HepG2 (cell line): ENCODE results near the gene ELK1. TPM values are rescaled to one million over a fixed set of nuclear protein-coding genes. Genes with fewer than 3 reads are reported as not detected.

Experiments used
- ATAC-seq: fragments of 200-7000 bp; cut with Tn5 transposase; 3 replicates; pipeline ENCODE4 v1.9.1; 2020; ENCODE audit warnings: mild to moderate bottlenecking, moderate library complexity
- BruUV-seq: library from RNA; stranded (reverse); fragments of 400-500 nt; replicated peaks from 2 replicates; lab custom pipeline; 2021; lab: Mats Ljungman, UMichigan
- CTCF ChIA-PET: fragments of 300-600 bp; formaldehyde crosslinking; extraction: SDS; loops from one replicate; lab custom pipeline; 2021; ENCODE audit warnings: low total read pairs, inconsistent platforms, low intra/inter-chr PET ratio; lab: Yijun Ruan, JAX
- POLR2A ChIA-PET: fragments of 350-600 bp; sonication (Branson Sonifier 250); formaldehyde crosslinking; loops from one replicate; lab custom pipeline; 2020; ENCODE audit warnings: antibody characterized with exemption, inconsistent platforms; lab: Yijun Ruan, JAX
- DNase-seq: peaks from one replicate; pipeline ENCODE4 v3.0.0-alpha.2; 2015; ENCODE audit warnings: low spot score
- FAIRE-seq: peaks from 3 replicates; lab custom pipeline; 2011; peaks lifted over from hg19 to GRCh38; lab: Jason Lieb, UNC
- H2AFZ ChIP-seq: one replicate; pipeline ENCODE4 v1.6.1; 2011; ENCODE audit warnings: low read length, inconsistent platforms
- H3K27ac ChIP-seq: fragments of 300-600 bp; 3 replicates; pipeline ENCODE4 v1.8.0; 2011; ENCODE audit warnings: mixed run types, mild to moderate bottlenecking, mixed read lengths, low read length, inconsistent platforms; ENCODE audit not compliant: insufficient read depth; ENCODE audit errors: extremely low read length
- H3K27me3 ChIP-seq, 2 experiments: fragments of 200-600 bp in 1 of 2; 2 replicates in 1 of 2; 3 replicates in 1 of 2; pipeline versions ENCODE4 v1.6.0 to v1.8.0; 2011; ENCODE audit warnings: low read length in 2 of 2, mild to moderate bottlenecking in 2 of 2, moderate library complexity in 2 of 2, inconsistent platforms in 1 of 2; ENCODE audit not compliant: insufficient read depth in 2 of 2, control insufficient read depth in 1 of 2
- H3K36me3 ChIP-seq, 2 experiments: fragments of 200-600 bp in 1 of 2; replicated peaks in 1 of 2; 2 replicates in 1 of 2; 3 replicates in 1 of 2; pipeline versions ENCODE4 v1.5.1 to v1.8.0; 2011; ENCODE audit warnings: low read length in 2 of 2, inconsistent platforms in 1 of 2; ENCODE audit not compliant: insufficient read depth in 2 of 2, control insufficient read depth in 1 of 2
- H3K4me1 ChIP-seq: 2 replicates; pipeline ENCODE4 v1.5.1; 2012; ENCODE audit warnings: low read length, inconsistent platforms; ENCODE audit not compliant: insufficient read depth
- H3K4me2 ChIP-seq: 2 replicates; pipeline ENCODE4 v1.6.0; 2011; ENCODE audit warnings: low read depth, low read length, inconsistent platforms
- H3K4me3 ChIP-seq, 3 experiments: fragments of 200-600 bp in 1 of 3; sonication (generic), shearing (Covaris generic) in 1 of 3; replicated peaks in 1 of 3; 2 replicates each; pipeline ENCODE4 v1.5.1; 2011 to 2016; ENCODE audit warnings: low read length in 3 of 3, inconsistent platforms in 2 of 3, low read depth in 2 of 3, mild to moderate bottlenecking in 2 of 3, control low read depth in 1 of 3, mixed read lengths in 1 of 3; ENCODE audit not compliant: insufficient read depth in 1 of 3
- H3K79me2 ChIP-seq: one replicate; pipeline ENCODE4 v1.6.1; 2011; ENCODE audit warnings: low read length, inconsistent platforms; ENCODE audit not compliant: insufficient read depth
- H3K9ac ChIP-seq: 2 replicates; pipeline ENCODE4 v1.6.0; 2011; ENCODE audit warnings: mild to moderate bottlenecking, low read depth, low read length, inconsistent platforms; ENCODE audit not compliant: insufficient read depth
- H3K9me3 ChIP-seq: 2 replicates; pipeline ENCODE4 v1.5.1; 2012; ENCODE audit warnings: mild to moderate bottlenecking, low read length
- H4K20me1 ChIP-seq: 2 replicates; pipeline ENCODE4 v1.6.0; 2011; ENCODE audit warnings: inconsistent platforms, mild to moderate bottlenecking, low read length, moderate library complexity; ENCODE audit not compliant: insufficient read depth
- ARHGAP35 ChIP-seq: sonication (generic); formaldehyde crosslinking; IDR thresholded peaks from 2 replicates; pipeline ENCODE4 v1.9.0; 2022; ENCODE audit warnings: mild to moderate bottlenecking, inconsistent platforms, moderate library complexity, missing genetic modification reagents, borderline replicate concordance
- ATAD3A ChIP-seq: sonication (generic); formaldehyde crosslinking; IDR thresholded peaks from 2 replicates; pipeline ENCODE4 v1.4.0; 2020; ENCODE audit warnings: missing genetic modification reagents
- ATF5 ChIP-seq: sonication (generic); formaldehyde crosslinking; IDR thresholded peaks from 2 replicates; pipeline ENCODE4 v1.4.0; 2020; ENCODE audit warnings: mild to moderate bottlenecking, low read depth, missing genetic modification reagents
- GMEB2 ChIP-seq: IDR thresholded peaks from 2 replicates; pipeline ENCODE4 v1.6.1; 2016; ENCODE audit warnings: missing biosample characterization, missing genetic modification reagents, low read depth
- GPN1 ChIP-seq: sonication (generic); formaldehyde crosslinking; IDR thresholded peaks from 2 replicates; pipeline ENCODE4 v1.5.1; 2020; ENCODE audit warnings: missing genetic modification reagents, borderline replicate concordance
- GZF1 ChIP-seq: sonication (generic); formaldehyde crosslinking; IDR thresholded peaks from 2 replicates; pipeline ENCODE4 v1.5.1; 2020; ENCODE audit warnings: mild to moderate bottlenecking, missing genetic modification reagents
- HCFC1 ChIP-seq: fragments of 150-350 bp; IDR thresholded peaks from 2 replicates; pipeline ENCODE4 v1.6.1; 2014; ENCODE audit warnings: low read depth, low read length
- KDM4B ChIP-seq: sonication (generic); formaldehyde crosslinking; IDR thresholded peaks from 2 replicates; pipeline ENCODE4 v1.4.0; 2020; ENCODE audit warnings: missing genetic modification reagents
- NFE2 ChIP-seq: sonication (generic); formaldehyde crosslinking; IDR thresholded peaks from 2 replicates; pipeline ENCODE4 v1.4.0; 2020; ENCODE audit warnings: missing genetic modification reagents
- NFRKB ChIP-seq: fragments of 450-650 bp; IDR thresholded peaks from 2 replicates; pipeline ENCODE4 v1.6.1; 2017
- ZFP1 ChIP-seq: IDR thresholded peaks from 2 replicates; pipeline ENCODE4 v1.6.1; 2016
- ZKSCAN1 ChIP-seq: fragments of 150-350 bp; IDR thresholded peaks from 2 replicates; pipeline ENCODE4 v1.6.1; 2014; ENCODE audit warnings: low read length
- ZNF17 ChIP-seq: sonication (generic); formaldehyde crosslinking; IDR thresholded peaks from 2 replicates; pipeline ENCODE4 v1.5.0; 2020; ENCODE audit warnings: mild to moderate bottlenecking, missing genetic modification reagents
- ZNF234 ChIP-seq: sonication (generic); formaldehyde crosslinking; conservative IDR thresholded peaks from 2 replicates; pipeline ENCODE4 v1.5.1; 2020; ENCODE audit warnings: mild to moderate bottlenecking, missing genetic modification reagents
- ZSCAN12 ChIP-seq: sonication (generic); formaldehyde crosslinking; IDR thresholded peaks from 2 replicates; pipeline ENCODE4 v1.9.0; 2021; ENCODE audit warnings: mild to moderate bottlenecking, missing genetic modification reagents
- WGBS: methylation state at CpG from one replicate; pipeline ENCODE4 v1.1.6; 2017; ENCODE audit warnings: low lambda C conversion rate; 5-methylcytosine and 5-hydroxymethylcytosine counted together
- in situ Hi-C: cut with HindIII; loops from 2 replicates; pipeline ENCODE4 v1.10.0; 2017; ENCODE audit warnings: low pct_unique_long_range_greater_than_20kb; ENCODE audit not compliant: extremely low pct_ligation_motif_present
- intact Hi-C: fragments of 100-400 bp; cut with micrococcal nuclease; formaldehyde crosslinking; loops from one replicate; pipeline ENCODE4 v1.10.0; 2022; ENCODE audit not compliant: unreplicated experiment
- polyA plus RNA-seq, 8 experiments: library from polyadenylated mRNA; depleted of rRNA in 3 of 8; stranded (reverse) in 7 of 8; unstranded in 1 of 8; fragments of >200 nt; fragmentation: Illumina TruSeq in 4 of 8; extraction: Trizol in 4 of 8; gene quantifications; 2 replicates each; pipeline versions ENCODE4 v1.2.1 to v1.2.3, GENCODE V29; 2011 to 2016; ENCODE audit warnings: low read depth in 4 of 8, missing spikeins in 1 of 8, mixed read lengths in 1 of 8; ENCODE audit not compliant: insufficient read depth in 1 of 8
- total RNA-seq, 5 experiments: library from RNA; depleted of rRNA; stranded (reverse); fragments of >200 nt; fragmentation: Illumina TruSeq; extraction: Trizol; gene quantifications; 2 replicates each; pipeline ENCODE4 v1.2.3, GENCODE V29; 2016; ENCODE audit warnings: low read depth in 1 of 5
- TF ChIP-seq, protein P1 (sequence below): sonication (generic); formaldehyde crosslinking; IDR thresholded peaks from 2 replicates; pipeline ENCODE4 v1.4.0; 2020; ENCODE audit warnings: missing genetic modification reagents, borderline replicate concordance
- TF ChIP-seq, protein P2 (sequence below): sonication (generic); formaldehyde crosslinking; conservative IDR thresholded peaks from 2 replicates; pipeline ENCODE4 v1.8.1; 2023; ENCODE audit warnings: missing genetic modification reagents

ELK1 gene
- total and polyA plus RNA-seq, 2 of the 13 experiments (the other 11 are each of a cell fraction or from before 2014, with no cell fraction given): 4.3 to 7.2 TPM

DNA sequence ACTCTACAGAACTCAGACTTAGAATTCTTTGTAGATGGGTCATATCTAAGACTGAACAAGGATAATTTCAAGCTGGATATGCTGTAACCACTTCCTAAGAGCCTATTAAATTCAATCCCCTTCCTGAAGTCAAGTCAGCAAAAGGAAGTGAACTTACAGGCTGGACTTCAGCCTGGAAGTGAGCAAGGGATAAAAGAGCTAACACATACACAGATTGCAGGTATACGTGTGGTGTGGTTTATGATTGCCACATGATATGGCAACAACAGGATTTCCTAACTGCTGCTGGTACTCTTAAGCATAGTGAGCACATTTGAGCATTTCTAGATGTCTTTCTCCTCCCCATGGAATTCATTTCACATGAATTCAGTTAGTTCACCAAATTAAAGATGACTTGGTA is 46.8 kb upstream of the ELK1 start:
- intact Hi-C loops (no loop called here), in situ Hi-C loops (no loop called here)
- ATAC-seq (no peak), FAIRE-seq (no peak), DNase-seq (no peak)
- Histone ChIP-seq H4K20me1 (no peaks in the 10 kb centered on the region), H3K4me2 (no peak overlapping the region), H3K9me3 (no peaks in the 10 kb centered on the region), H3K4me3 (no peak overlapping the region), H3K27me3 (no peaks in the 10 kb centered on the region), H3K27ac (no peak overlapping the region), H3K4me1 (no peaks in the 10 kb centered on the region), H3K9ac (no peak overlapping the region), H3K79me2 (no peaks in the 10 kb centered on the region), H3K36me3 (no peaks in the 10 kb centered on the region), H2AFZ (no peak overlapping the region)
- POLR2A ChIA-PET: no interaction called here
- CTCF ChIA-PET: no interaction called here
- WGBS: 0% methylated on average over 1 of the region's 1 CpG
- no peak for TF ChIP-seq ZFP1 (CRISPR knock-in tag)
- TF ChIP-seq GZF1 (CRISPR knock-in tag): no peak
- no peak for TF ChIP-seq ATF5 (CRISPR knock-in tag)
- no TSS peak for BruUV-seq

DNA sequence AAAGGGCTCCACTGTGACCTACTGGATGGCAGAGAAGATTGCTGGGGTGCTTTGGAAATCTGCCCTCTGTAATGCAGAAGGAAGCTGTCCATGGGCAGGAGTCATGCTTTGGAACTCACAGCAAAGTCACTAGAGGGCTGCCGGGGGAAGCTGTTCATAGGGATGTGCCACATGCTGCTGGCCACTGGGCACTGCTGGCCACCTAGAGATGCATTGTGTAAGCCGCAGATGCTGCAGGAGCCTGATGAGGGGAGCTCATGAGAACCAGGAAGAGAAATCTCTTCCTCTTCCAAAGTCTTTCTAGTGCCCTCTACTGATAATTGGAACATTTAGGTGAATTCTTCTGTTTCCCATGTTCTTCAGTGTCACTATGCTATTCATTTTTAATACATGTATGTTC is 39.8 kb upstream of the ELK1 start:
- ATAC-seq: no peak
- Histone ChIP-seq H3K9ac (no peak overlapping the region), H3K27ac (no peak overlapping the region), H3K36me3 (no peaks in the 10 kb centered on the region), H3K4me2 (no peak overlapping the region), H3K27me3 (no peaks in the 10 kb centered on the region), H3K9me3 (no peaks in the 10 kb centered on the region), H2AFZ (no peak overlapping the region), H4K20me1 (no peaks in the 10 kb centered on the region), H3K4me1 (no peaks in the 10 kb centered on the region), H3K79me2 (no peaks in the 10 kb centered on the region), H3K4me3 (no peak overlapping the region)
- in situ Hi-C loops: no loop called here
- no peak for FAIRE-seq
- no CpG with 5 or more reads among the region's 2 CpGs for WGBS
- intact Hi-C loops: no loop called here
- POLR2A ChIA-PET: no interaction called here
- no peak for DNase-seq
- no TSS peak for BruUV-seq
- CTCF ChIA-PET: no interaction called here
- TF ChIP-seq, protein P1, sequence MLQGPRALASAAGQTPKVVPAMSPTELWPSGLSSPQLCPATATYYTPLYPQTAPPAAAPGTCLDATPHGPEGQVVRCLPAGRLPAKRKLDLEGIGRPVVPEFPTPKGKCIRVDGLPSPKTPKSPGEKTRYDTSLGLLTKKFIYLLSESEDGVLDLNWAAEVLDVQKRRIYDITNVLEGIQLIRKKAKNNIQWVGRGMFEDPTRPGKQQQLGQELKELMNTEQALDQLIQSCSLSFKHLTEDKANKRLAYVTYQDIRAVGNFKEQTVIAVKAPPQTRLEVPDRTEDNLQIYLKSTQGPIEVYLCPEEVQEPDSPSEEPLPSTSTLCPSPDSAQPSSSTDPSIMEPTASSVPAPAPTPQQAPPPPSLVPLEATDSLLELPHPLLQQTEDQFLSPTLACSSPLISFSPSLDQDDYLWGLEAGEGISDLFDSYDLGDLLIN (CRISPR knock-in tag): no peak
- no peak for TF ChIP-seq GMEB2 (CRISPR knock-in tag)
- no peak for TF ChIP-seq ATAD3A (CRISPR knock-in tag)
- TF ChIP-seq ZNF234 (CRISPR knock-in tag): no peak
- TF ChIP-seq, protein P2, sequence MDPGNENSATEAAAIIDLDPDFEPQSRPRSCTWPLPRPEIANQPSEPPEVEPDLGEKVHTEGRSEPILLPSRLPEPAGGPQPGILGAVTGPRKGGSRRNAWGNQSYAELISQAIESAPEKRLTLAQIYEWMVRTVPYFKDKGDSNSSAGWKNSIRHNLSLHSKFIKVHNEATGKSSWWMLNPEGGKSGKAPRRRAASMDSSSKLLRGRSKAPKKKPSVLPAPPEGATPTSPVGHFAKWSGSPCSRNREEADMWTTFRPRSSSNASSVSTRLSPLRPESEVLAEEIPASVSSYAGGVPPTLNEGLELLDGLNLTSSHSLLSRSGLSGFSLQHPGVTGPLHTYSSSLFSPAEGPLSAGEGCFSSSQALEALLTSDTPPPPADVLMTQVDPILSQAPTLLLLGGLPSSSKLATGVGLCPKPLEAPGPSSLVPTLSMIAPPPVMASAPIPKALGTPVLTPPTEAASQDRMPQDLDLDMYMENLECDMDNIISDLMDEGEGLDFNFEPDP (CRISPR knock-in tag): no peak
- TF ChIP-seq NFRKB: no peak
- no peak for TF ChIP-seq ZSCAN12 (CRISPR knock-in tag)
- no peak for TF ChIP-seq ZNF17
- no peak for TF ChIP-seq HCFC1
- no peak for TF ChIP-seq ZKSCAN1
- no peak for TF ChIP-seq GPN1 (CRISPR knock-in tag)
- TF ChIP-seq NFE2 (CRISPR knock-in tag): no peak
- TF ChIP-seq KDM4B (CRISPR knock-in tag): no peak
- no peak for TF ChIP-seq ARHGAP35 (CRISPR knock-in tag)
